OCI-LY7 (cell line): Measurements from ENCODE around the gene KRTDAP. TPM values are rescaled to one million over a fixed set of nuclear protein-coding genes. Genes with fewer than 3 reads are reported as not detected.

Source experiments
- BruUV-seq: library from RNA; stranded (reverse); fragments of 400-500 nt; replicated peaks from 2 replicates; lab custom pipeline; 2021; lab: Mats Ljungman, UMichigan
- CTCF ChIA-PET: fragments of 300-600 bp; sonication (Branson Sonifier 250); formaldehyde crosslinking; loops from one replicate; lab custom pipeline; 2022; ENCODE audit warnings: antibody characterized with exemption; ENCODE audit not compliant: unreplicated experiment; lab: Charles Lee
- POLR2A ChIA-PET: fragments of 300-600 bp; sonication (Branson Sonifier 250); formaldehyde crosslinking; loops from one replicate; lab custom pipeline; 2022; ENCODE audit warnings: antibody characterized with exemption; lab: Charles Lee
- DNase-seq: peaks from one replicate; pipeline ENCODE4 v3.0.0-alpha.2; 2015; ENCODE audit warnings: low spot score
- H2AFZ ChIP-seq: fragments of 200-600 bp; sonication (generic), shearing (Covaris generic); 2 replicates; pipeline ENCODE4 v1.6.1; 2014; ENCODE audit warnings: mild to moderate bottlenecking, antibody characterized with exemption, low read length, moderate library complexity
- H3K27ac ChIP-seq: fragments of 200-600 bp; sonication (generic); 2 replicates; pipeline ENCODE4 v1.5.1; 2014; ENCODE audit warnings: mixed run types, low read depth, mild to moderate bottlenecking, moderate library complexity, low read length, inconsistent platforms; ENCODE audit not compliant: poor library complexity, severe bottlenecking
- H3K36me3 ChIP-seq: fragments of 200-600 bp; sonication (generic); 2 replicates; pipeline ENCODE4 v1.6.1; 2014; ENCODE audit warnings: mild to moderate bottlenecking, antibody characterized with exemption, low read length, moderate library complexity, mixed read lengths; ENCODE audit not compliant: insufficient read depth
- H3K4me1 ChIP-seq: fragments of 200-600 bp; sonication (generic); 2 replicates; pipeline ENCODE4 v1.5.1; 2014; ENCODE audit warnings: mild to moderate bottlenecking, low read length; ENCODE audit not compliant: insufficient read depth, poor library complexity, severe bottlenecking
- H3K4me2 ChIP-seq: fragments of 200-600 bp; sonication (generic); 2 replicates; pipeline ENCODE4 v1.6.1; 2014; ENCODE audit warnings: mild to moderate bottlenecking, low read length
- H3K4me3 ChIP-seq: fragments of 200-600 bp; sonication (generic); 2 replicates; pipeline ENCODE4 v1.5.1; 2014; ENCODE audit warnings: mild to moderate bottlenecking, low read depth, low read length; ENCODE audit not compliant: poor library complexity, severe bottlenecking
- H3K79me2 ChIP-seq: fragments of 200-600 bp; sonication (generic); 2 replicates; pipeline ENCODE4 v1.6.1; 2016; ENCODE audit warnings: low read depth, mild to moderate bottlenecking, low read length, moderate library complexity, mixed read lengths; ENCODE audit not compliant: insufficient read depth
- H3K9me2 ChIP-seq: fragments of 200-600 bp; sonication (generic); 2 replicates; pipeline ENCODE4 v1.6.1; 2016; ENCODE audit warnings: mild to moderate bottlenecking, low read length, mixed read lengths; ENCODE audit not compliant: insufficient read depth
- H3K9me3 ChIP-seq: fragments of 200-600 bp; sonication (generic); 2 replicates; pipeline ENCODE4 v1.6.1; 2014; ENCODE audit warnings: mild to moderate bottlenecking, mixed run types, low read length, mixed read lengths
- H4K20me1 ChIP-seq: fragments of 200-600 bp; sonication (generic); 2 replicates; pipeline ENCODE4 v1.6.1; 2014; ENCODE audit warnings: mild to moderate bottlenecking, antibody characterized with exemption, low read length, moderate library complexity, mixed read lengths; ENCODE audit not compliant: insufficient read depth
- CTCF ChIP-seq: fragments of 200-600 bp; sonication (generic); conservative IDR thresholded peaks from 2 replicates; pipeline ENCODE4 v1.5.1; 2014; ENCODE audit warnings: mild to moderate bottlenecking, antibody characterized with exemption, low read length, moderate library complexity, mixed read lengths
- EZH2phosphoT487 ChIP-seq: fragments of 200-600 bp; sonication (generic); IDR thresholded peaks from 2 replicates; pipeline ENCODE4 v1.6.1; 2018; ENCODE audit warnings: low read depth, borderline replicate concordance, mild to moderate bottlenecking, mixed run types, antibody characterized with exemption, low read length, moderate library complexity, mixed read lengths
- intact Hi-C: fragments of 100-400 bp; cut with micrococcal nuclease; formaldehyde crosslinking; loops from one replicate; pipeline ENCODE4 v1.10.0; 2022; ENCODE audit not compliant: unreplicated experiment
- total RNA-seq, 2 experiments: library from RNA; depleted of rRNA in 1 of 2; stranded (reverse); fragments of >200 nt in 1 of 2; shearing (Covaris generic) in 1 of 2; gene quantifications; 2 replicates each; pipeline ENCODE4 v1.2.3, GENCODE V29; 2014 to 2022

The KRTDAP gene
- total RNA-seq, 2 experiments from 2014 or later: not detected

DNA sequence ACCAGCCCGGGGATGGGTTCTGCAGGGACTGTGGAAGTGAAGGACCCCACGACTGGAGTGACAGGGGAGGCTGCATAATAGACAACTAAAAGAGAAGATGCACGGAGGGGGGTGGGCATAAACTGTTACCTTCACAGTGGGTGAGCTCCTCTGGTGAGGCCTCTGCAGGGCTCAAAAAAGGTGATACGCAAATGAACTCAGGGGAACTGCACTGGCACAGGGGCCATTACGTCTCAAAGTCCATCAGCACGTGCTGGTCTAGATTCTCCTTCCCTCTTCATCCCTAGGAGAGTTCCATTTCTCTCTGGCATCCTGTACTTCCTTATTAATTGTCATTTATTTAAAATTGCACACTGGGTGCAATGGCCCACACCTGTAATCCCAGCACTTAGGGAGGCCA, 50.3 kb downstream of the KRTDAP start:
- Histone ChIP-seq H3K4me1 (peaks cover 16% of the 10 kb centered on the region), H4K20me1 (no peaks in the 10 kb centered on the region; the same call in 1 of the 2 replicates), H3K79me2 (no peaks in the 10 kb centered on the region), H2AFZ (no peak overlapping the region), H3K36me3 (no peaks in the 10 kb centered on the region), H3K4me3 (no peak overlapping the region), H3K9me2 (no peaks in the 10 kb centered on the region), H3K27ac (no peak overlapping the region), H3K4me2 (no peak overlapping the region), H3K9me3 (no peaks in the 10 kb centered on the region)
- CTCF ChIA-PET: no interaction called here
- DNase-seq: no peak
- TF ChIP-seq CTCF: no peak
- TF ChIP-seq EZH2phosphoT487: no peak
- BruUV-seq: no TSS peak
- POLR2A ChIA-PET: no interaction called here
- intact Hi-C loops: no loop called here

DNA sequence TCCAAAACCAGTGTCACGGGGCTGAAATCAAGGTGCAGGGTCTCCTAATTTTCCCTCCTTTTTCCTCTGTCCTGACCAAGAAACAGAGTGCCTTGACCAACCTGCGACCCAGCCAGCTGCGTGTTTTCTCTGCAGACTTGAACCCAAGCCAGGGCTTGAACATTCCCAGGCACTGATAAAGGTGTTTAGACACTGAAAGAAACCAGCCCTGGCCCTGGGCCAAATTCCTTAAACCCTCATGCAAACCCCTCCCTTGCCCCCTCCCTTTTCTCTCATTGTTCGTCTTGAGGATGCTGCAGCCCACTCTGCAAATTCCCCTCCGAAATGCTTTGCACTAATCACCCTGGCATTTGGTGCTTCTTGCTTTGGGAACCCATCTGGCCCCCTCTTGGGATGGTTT, 51.7 kb downstream of the KRTDAP start:
- Histone ChIP-seq H4K20me1 (no peaks in the 10 kb centered on the region; the same call in 1 of the 2 replicates), H3K4me3 (no peak overlapping the region), H3K36me3 (no peaks in the 10 kb centered on the region), H2AFZ (no peak overlapping the region), H3K9me2 (no peaks in the 10 kb centered on the region), H3K4me1 (peaks cover 16% of the 10 kb centered on the region), H3K27ac (no peak overlapping the region), H3K79me2 (no peaks in the 10 kb centered on the region), H3K4me2 (no peak overlapping the region), H3K9me3 (no peaks in the 10 kb centered on the region)
- ChIA-PET CTCF (no interaction called here), POLR2A (no interaction called here)
- no peak for TF ChIP-seq EZH2phosphoT487
- TF ChIP-seq CTCF: no peak
- intact Hi-C loops: no loop called here
- no TSS peak for BruUV-seq
- DNase-seq: no peak

GRCh38 chr19:35438096-35438495, 52.2 kb downstream of the KRTDAP start:
- no peaks in the 10 kb centered on the region for H3K36me3 ChIP-seq
- no peaks in the 10 kb centered on the region for H3K9me3 ChIP-seq
- CTCF ChIA-PET: no interaction called here
- no peak for DNase-seq
- TF ChIP-seq EZH2phosphoT487 (no peak), CTCF (no peak)
- H3K4me3 ChIP-seq: no peak overlapping the region
- no peak overlapping the region for H3K27ac ChIP-seq
- H3K4me1 ChIP-seq: peaks cover 16% of the 10 kb centered on the region
- H3K9me2 ChIP-seq: no peaks in the 10 kb centered on the region
- no peak overlapping the region for H3K4me2 ChIP-seq
- intact Hi-C loops: no loop called here
- BruUV-seq: no TSS peak
- no peaks in the 10 kb centered on the region; the same call in 1 of the 2 replicates for H4K20me1 ChIP-seq
- H2AFZ ChIP-seq: no peak overlapping the region
- POLR2A ChIA-PET: no interaction called here
- no peaks in the 10 kb centered on the region for H3K79me2 ChIP-seq
